BJ (cell line): ENCODE results near the gene MRPL34. TPM values are rescaled to one million over a fixed set of nuclear protein-coding genes. Genes with fewer than 3 reads are reported as not detected.

ENCODE experiments used
- CTCF ChIA-PET: fragments of 350-600 bp; formaldehyde crosslinking; extraction: SDS; loops from one replicate; lab custom pipeline; 2021; ENCODE audit warnings: antibody characterized with exemption, inconsistent platforms; lab: Yijun Ruan, JAX
- POLR2A ChIA-PET: fragments of 300-600 bp; sonication (Branson Sonifier 250); formaldehyde crosslinking; extraction: SDS; loops from one replicate; lab custom pipeline; 2021; ENCODE audit warnings: antibody characterized with exemption; lab: Charles Lee
- DNase-seq: peaks from one replicate; pipeline ENCODE4 v3.0.0-alpha.2; 2011; ENCODE audit warnings: low read depth
- H3K27me3 ChIP-seq: 2 replicates; pipeline ENCODE4 v1.6.0; 2011; ENCODE audit warnings: low read length; ENCODE audit not compliant: control insufficient read depth, insufficient read depth
- H3K36me3 ChIP-seq: 2 replicates; pipeline ENCODE4 v1.5.1; 2011; ENCODE audit warnings: low read length; ENCODE audit not compliant: control insufficient read depth, insufficient read depth
- H3K4me3 ChIP-seq: 2 replicates; pipeline ENCODE4 v1.5.1; 2011; ENCODE audit warnings: low read depth, mild to moderate bottlenecking, control low read depth, low read length
- polyA plus RNA-seq: library from polyadenylated mRNA; depleted of rRNA; stranded (reverse); fragments of >200 nt; gene quantifications from 2 replicates; pipeline ENCODE4 v1.2.3, GENCODE V29; 2011
- TF ChIP-seq, protein P1 (sequence below): IDR thresholded peaks from 2 replicates; pipeline ENCODE4 v1.5.1; 2011; ENCODE audit warnings: low read depth, mild to moderate bottlenecking, control low read depth, inconsistent platforms, low read length, moderate library complexity; ENCODE audit not compliant: insufficient read depth

The MRPL34 gene
- polyA plus RNA-seq, 1 experiment, result 19.9 TPM

- DNase-seq, result no peak
- TF ChIP-seq, protein P1, sequence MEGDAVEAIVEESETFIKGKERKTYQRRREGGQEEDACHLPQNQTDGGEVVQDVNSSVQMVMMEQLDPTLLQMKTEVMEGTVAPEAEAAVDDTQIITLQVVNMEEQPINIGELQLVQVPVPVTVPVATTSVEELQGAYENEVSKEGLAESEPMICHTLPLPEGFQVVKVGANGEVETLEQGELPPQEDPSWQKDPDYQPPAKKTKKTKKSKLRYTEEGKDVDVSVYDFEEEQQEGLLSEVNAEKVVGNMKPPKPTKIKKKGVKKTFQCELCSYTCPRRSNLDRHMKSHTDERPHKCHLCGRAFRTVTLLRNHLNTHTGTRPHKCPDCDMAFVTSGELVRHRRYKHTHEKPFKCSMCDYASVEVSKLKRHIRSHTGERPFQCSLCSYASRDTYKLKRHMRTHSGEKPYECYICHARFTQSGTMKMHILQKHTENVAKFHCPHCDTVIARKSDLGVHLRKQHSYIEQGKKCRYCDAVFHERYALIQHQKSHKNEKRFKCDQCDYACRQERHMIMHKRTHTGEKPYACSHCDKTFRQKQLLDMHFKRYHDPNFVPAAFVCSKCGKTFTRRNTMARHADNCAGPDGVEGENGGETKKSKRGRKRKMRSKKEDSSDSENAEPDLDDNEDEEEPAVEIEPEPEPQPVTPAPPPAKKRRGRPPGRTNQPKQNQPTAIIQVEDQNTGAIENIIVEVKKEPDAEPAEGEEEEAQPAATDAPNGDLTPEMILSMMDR, result peak; percentile 94
- ChIA-PET POLR2A (no interaction called here), CTCF (interaction anchor here (0.6 to 2.2 kb wide), 17 partner anchors 8 to 204 kb away, joined by 3 to 18 read pairs (median 3); partner anchors contain the start of genes ANKLE1 and OCEL1)
- no peaks in the 10 kb centered on the region for H3K36me3 ChIP-seq
- no peaks in the 10 kb centered on the region; the same call in 1 of the 2 replicates for H3K27me3 ChIP-seq
- no peak overlapping the region for H3K4me3 ChIP-seq
Measured at GRCh38 chr19:17260842-17261325, 44.8 kb upstream of the MRPL34 start.

DNA sequence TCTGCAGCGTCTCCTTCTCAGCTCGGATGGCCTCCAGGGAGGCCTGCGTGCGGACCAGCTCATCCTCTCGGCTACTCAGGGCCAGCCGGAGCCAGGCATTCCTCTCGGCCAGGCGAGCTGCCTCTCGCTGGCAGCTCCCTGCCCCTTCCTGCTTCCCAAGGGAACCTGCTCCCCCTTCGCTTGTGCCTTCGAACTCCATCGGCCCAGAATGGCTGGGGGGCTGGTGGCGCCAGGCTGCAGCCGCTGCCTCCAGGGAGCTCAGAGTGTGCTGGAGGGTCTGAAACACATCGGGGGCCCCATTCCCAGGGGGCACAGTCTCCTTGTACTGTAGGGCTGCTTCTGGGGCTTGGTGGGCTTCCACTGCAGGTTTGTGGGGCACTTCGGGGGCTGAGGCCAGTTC is 43.1 kb upstream of the MRPL34 start:
- TF ChIP-seq, protein P1, result no peak
- H3K4me3 ChIP-seq, result no peak overlapping the region
- no peaks in the 10 kb centered on the region; the same call in 1 of the 2 replicates for H3K27me3 ChIP-seq
- DNase-seq, result no peak
- H3K36me3 ChIP-seq, result no peaks in the 10 kb centered on the region
- ChIA-PET CTCF (interaction anchor here (0.6 to 1.1 kb wide), 2 partner anchors 27 to 39 kb away, joined by 3 read pairs; no protein-coding TSS in a partner anchor), POLR2A (no interaction called here)

GRCh38 chr19:17263712-17264640 is 41.7 kb upstream of the MRPL34 start:
- ChIA-PET CTCF (interaction anchor here (1.0 to 1.4 kb wide), 3 partner anchors 8 to 19 kb away, joined by 3 to 5 read pairs (median 4); no protein-coding TSS in a partner anchor), POLR2A (interaction anchor here (0.6 kb wide), 1 partner anchor 87 kb away, joined by 8 read pairs; no protein-coding TSS in a partner anchor)
- Histone ChIP-seq H3K36me3 (peaks cover 3% of the 10 kb centered on the region; the same call in 1 of the 2 replicates), H3K27me3 (no peaks in the 10 kb centered on the region; the same call in 1 of the 2 replicates), H3K4me3 (no peak overlapping the region)
- DNase-seq, result no peak
- TF ChIP-seq, protein P1, result no peak

GRCh38 chr19:17264641-17264979 is 41.1 kb upstream of the MRPL34 start, which contains the start of gene USHBP1:
USHBP1 (minus strand) TSS chr19:17264745; CDS start chr19:17264299, 446 bp downstream.
- ChIA-PET POLR2A (interaction anchor here (0.6 kb wide), 1 partner anchor 87 kb away, joined by 8 read pairs; no protein-coding TSS in a partner anchor), CTCF (interaction anchor here (1.1 to 1.4 kb wide), 2 partner anchors 9 to 19 kb away, joined by 3 to 5 read pairs; no protein-coding TSS in a partner anchor)
- no peak for DNase-seq
- Histone ChIP-seq H3K4me3 (no peak within 1 kb of the TSS), H3K27me3 (no peaks in the 10 kb centered on the region; the same call in 1 of the 2 replicates), H3K36me3 (peaks cover 4% of the 10 kb centered on the region; the same call in 1 of the 2 replicates)
- TF ChIP-seq, protein P1, result no peak
